Cardiac fibroblast (primary cell): ENCODE results near the gene SNAPIN.

ENCODE experiments used
- DNase-seq, 2 donors: peaks; one replicate each; pipeline versions ENCODE4 v3.0.0 to v3.0.0-alpha.2; 2010; ENCODE audit warnings: low read depth in 2 of 2
- H3K4me3 ChIP-seq, 2 donors: replicated peaks in 1 of 2; 1 replicate in 1 of 2; 2 replicates in 1 of 2; pipeline ENCODE4 v1.5.1; 2011; ENCODE audit warnings: low read depth in 2 of 2, low read length in 2 of 2, mild to moderate bottlenecking in 2 of 2, moderate library complexity in 1 of 2
- CTCF ChIP-seq: IDR thresholded peaks from one replicate; pipeline ENCODE4 v1.5.1; 2011; ENCODE audit warnings: low read depth, mild to moderate bottlenecking, low read length, inconsistent platforms

SNAPIN gene

GRCh38 chr1:153646672-153647345 lies 11.7 kb upstream of the SNAPIN start:
- DNase-seq: no peak
- TF ChIP-seq CTCF: no peak
- no peak overlapping the region for H3K4me3 ChIP-seq

- TF ChIP-seq CTCF: no peak
- no peak overlapping the region for H3K4me3 ChIP-seq
- no peak for DNase-seq
These were observed 11.2 kb upstream of the SNAPIN start for GRCh38 chr1:153647346-153647714.

- no peak overlapping the region for H3K4me3 ChIP-seq
- no peak for TF ChIP-seq CTCF
- no peak for DNase-seq
These were observed 10.4 kb upstream of the SNAPIN start for GRCh38 chr1:153648000-153648643.

GRCh38 chr1:153649137-153649862 lies 9.2 kb upstream of the SNAPIN start:
- no peak overlapping the region for H3K4me3 ChIP-seq
- DNase-seq: no peak
- no peak for TF ChIP-seq CTCF

GRCh38 chr1:153649863-153650235 lies 8.7 kb upstream of the SNAPIN start:
- no peak for DNase-seq
- TF ChIP-seq CTCF: no peak
- no peak overlapping the region for H3K4me3 ChIP-seq

- no peak for DNase-seq
- no peak for TF ChIP-seq CTCF
- no peak overlapping the region for H3K4me3 ChIP-seq
These were observed 6.7 kb upstream of the SNAPIN start for GRCh38 chr1:153651771-153652170.
